ENCODE measurements around the gene EPHA10.

The EPHA10 gene

GRCh38 chr1:37792943-37793686 is 28.2 kb upstream of the EPHA10 start:
- TF ChIP-seq POLR2AphosphoS5 (IDR thresholded peaks at IDR 0.05; ENCODE audit: low read depth, low read length) (no peak), SIN3A (IDR thresholded peaks at IDR 0.05; ENCODE audit: borderline replicate concordance, insufficient read depth, low read length) (no peak), FOXP2 (optimal IDR thresholded peaks at IDR 0.05; ENCODE audit: borderline replicate concordance, extremely low read depth, extremely low read length, insufficient read depth) (no peak), TAF1 (IDR thresholded peaks at IDR 0.05; ENCODE audit: borderline replicate concordance, insufficient read depth, low read length) (no peak)
- TF ChIP-seq, protein P1, sequence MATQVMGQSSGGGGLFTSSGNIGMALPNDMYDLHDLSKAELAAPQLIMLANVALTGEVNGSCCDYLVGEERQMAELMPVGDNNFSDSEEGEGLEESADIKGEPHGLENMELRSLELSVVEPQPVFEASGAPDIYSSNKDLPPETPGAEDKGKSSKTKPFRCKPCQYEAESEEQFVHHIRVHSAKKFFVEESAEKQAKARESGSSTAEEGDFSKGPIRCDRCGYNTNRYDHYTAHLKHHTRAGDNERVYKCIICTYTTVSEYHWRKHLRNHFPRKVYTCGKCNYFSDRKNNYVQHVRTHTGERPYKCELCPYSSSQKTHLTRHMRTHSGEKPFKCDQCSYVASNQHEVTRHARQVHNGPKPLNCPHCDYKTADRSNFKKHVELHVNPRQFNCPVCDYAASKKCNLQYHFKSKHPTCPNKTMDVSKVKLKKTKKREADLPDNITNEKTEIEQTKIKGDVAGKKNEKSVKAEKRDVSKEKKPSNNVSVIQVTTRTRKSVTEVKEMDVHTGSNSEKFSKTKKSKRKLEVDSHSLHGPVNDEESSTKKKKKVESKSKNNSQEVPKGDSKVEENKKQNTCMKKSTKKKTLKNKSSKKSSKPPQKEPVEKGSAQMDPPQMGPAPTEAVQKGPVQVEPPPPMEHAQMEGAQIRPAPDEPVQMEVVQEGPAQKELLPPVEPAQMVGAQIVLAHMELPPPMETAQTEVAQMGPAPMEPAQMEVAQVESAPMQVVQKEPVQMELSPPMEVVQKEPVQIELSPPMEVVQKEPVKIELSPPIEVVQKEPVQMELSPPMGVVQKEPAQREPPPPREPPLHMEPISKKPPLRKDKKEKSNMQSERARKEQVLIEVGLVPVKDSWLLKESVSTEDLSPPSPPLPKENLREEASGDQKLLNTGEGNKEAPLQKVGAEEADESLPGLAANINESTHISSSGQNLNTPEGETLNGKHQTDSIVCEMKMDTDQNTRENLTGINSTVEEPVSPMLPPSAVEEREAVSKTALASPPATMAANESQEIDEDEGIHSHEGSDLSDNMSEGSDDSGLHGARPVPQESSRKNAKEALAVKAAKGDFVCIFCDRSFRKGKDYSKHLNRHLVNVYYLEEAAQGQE (IDR thresholded peaks at IDR 0.05; ENCODE audit: insufficient read depth in 1 of 2, low read depth in 2 of 2, low read length in 2 of 2), result no peak

DNA sequence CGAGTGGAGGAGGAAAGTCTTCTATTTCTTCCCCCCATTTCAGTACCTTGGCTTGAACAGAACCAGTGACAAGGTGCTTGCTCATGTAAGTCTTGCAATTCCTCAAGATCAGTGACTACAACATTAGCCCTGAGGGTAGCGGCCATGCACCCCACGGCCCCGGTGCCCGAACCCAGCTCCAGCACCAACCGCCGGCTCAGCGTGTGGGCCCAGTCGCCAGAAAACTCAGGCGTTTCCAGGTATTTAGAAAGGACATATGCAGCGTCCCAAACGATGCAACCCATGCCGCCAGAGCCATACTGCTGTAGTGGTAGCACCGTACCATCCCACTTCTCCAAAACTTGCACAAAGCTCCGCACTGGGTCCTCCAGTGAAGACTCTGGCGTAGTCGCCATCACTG is 17.6 kb upstream of the EPHA10 start:
- TF ChIP-seq POLR2AphosphoS5 (IDR thresholded peaks at IDR 0.05; ENCODE audit: low read depth, low read length) (no peak), SIN3A (IDR thresholded peaks at IDR 0.05; ENCODE audit: borderline replicate concordance, insufficient read depth, low read length) (no peak), TAF1 (IDR thresholded peaks at IDR 0.05; ENCODE audit: borderline replicate concordance, insufficient read depth, low read length) (no peak), FOXP2 (optimal IDR thresholded peaks at IDR 0.05; ENCODE audit: borderline replicate concordance, extremely low read depth, extremely low read length, insufficient read depth) (no peak)
- TF ChIP-seq, protein P1 (IDR thresholded peaks at IDR 0.05; ENCODE audit: insufficient read depth in 1 of 2, low read depth in 2 of 2, low read length in 2 of 2), result no peak

DNA sequence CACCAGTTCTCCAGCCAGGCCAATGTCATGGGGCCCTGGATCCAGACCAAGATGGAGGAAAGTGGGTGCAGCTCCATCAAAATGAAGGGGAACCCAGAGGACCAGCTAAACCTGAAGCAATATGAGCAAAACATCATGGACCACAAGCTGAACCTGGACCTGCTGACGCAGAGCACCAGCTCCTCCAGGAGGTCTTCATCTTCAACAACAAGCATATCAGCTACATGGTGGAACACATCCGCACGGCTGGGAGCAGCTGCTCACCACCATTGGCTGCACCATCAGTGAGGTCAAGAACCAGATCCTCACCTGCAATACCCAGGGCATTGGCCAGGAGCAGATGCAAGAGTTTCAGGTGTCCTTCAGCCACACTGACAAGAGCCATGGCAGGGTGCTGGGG is 13.7 kb upstream of the EPHA10 start:
- TF ChIP-seq TAF1 (IDR thresholded peaks at IDR 0.05; ENCODE audit: borderline replicate concordance, insufficient read depth, low read length), result no peak
- TF ChIP-seq, protein P1 (IDR thresholded peaks at IDR 0.05; ENCODE audit: insufficient read depth in 1 of 2, low read depth in 2 of 2, low read length in 2 of 2), result no peak
- TF ChIP-seq SIN3A (IDR thresholded peaks at IDR 0.05; ENCODE audit: borderline replicate concordance, insufficient read depth, low read length), result no peak
- no peak for TF ChIP-seq POLR2AphosphoS5 (IDR thresholded peaks at IDR 0.05; ENCODE audit: low read depth, low read length)
- no peak for TF ChIP-seq FOXP2 (optimal IDR thresholded peaks at IDR 0.05; ENCODE audit: borderline replicate concordance, extremely low read depth, extremely low read length, insufficient read depth)

- no peak for TF ChIP-seq TAF1 (IDR thresholded peaks at IDR 0.05; ENCODE audit: borderline replicate concordance, insufficient read depth, low read length)
- no peak for TF ChIP-seq SIN3A (IDR thresholded peaks at IDR 0.05; ENCODE audit: borderline replicate concordance, insufficient read depth, low read length)
- TF ChIP-seq, protein P1 (IDR thresholded peaks at IDR 0.05; ENCODE audit: insufficient read depth in 1 of 2, low read depth in 2 of 2, low read length in 2 of 2), result no peak
- TF ChIP-seq POLR2AphosphoS5 (IDR thresholded peaks at IDR 0.05; ENCODE audit: low read depth, low read length), result no peak
- no peak for TF ChIP-seq FOXP2 (optimal IDR thresholded peaks at IDR 0.05; ENCODE audit: borderline replicate concordance, extremely low read depth, extremely low read length, insufficient read depth)
These were observed 12.1 kb upstream of the EPHA10 start for GRCh38 chr1:37776946-37777516.

Data from PFSK-1 (cell line).